ENCODE results near the gene CHST7.

The CHST7 gene

GRCh38 chrX:46579250-46579649, 5.7 kb downstream of the CHST7 start:
- TF ChIP-seq, protein P1, sequence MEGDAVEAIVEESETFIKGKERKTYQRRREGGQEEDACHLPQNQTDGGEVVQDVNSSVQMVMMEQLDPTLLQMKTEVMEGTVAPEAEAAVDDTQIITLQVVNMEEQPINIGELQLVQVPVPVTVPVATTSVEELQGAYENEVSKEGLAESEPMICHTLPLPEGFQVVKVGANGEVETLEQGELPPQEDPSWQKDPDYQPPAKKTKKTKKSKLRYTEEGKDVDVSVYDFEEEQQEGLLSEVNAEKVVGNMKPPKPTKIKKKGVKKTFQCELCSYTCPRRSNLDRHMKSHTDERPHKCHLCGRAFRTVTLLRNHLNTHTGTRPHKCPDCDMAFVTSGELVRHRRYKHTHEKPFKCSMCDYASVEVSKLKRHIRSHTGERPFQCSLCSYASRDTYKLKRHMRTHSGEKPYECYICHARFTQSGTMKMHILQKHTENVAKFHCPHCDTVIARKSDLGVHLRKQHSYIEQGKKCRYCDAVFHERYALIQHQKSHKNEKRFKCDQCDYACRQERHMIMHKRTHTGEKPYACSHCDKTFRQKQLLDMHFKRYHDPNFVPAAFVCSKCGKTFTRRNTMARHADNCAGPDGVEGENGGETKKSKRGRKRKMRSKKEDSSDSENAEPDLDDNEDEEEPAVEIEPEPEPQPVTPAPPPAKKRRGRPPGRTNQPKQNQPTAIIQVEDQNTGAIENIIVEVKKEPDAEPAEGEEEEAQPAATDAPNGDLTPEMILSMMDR (IDR thresholded peaks at IDR 0.05; ENCODE audit: extremely low read depth, insufficient read depth, missing control alignments) = no peak
- in situ Hi-C loops (cut with MboI; ENCODE audit: low pct_unique_long_range_greater_than_20kb, low sequenced_read_pairs, unreplicated experiment) = no loop called here
- no peak for DNase-seq (ENCODE audit: low spot score)

DNA sequence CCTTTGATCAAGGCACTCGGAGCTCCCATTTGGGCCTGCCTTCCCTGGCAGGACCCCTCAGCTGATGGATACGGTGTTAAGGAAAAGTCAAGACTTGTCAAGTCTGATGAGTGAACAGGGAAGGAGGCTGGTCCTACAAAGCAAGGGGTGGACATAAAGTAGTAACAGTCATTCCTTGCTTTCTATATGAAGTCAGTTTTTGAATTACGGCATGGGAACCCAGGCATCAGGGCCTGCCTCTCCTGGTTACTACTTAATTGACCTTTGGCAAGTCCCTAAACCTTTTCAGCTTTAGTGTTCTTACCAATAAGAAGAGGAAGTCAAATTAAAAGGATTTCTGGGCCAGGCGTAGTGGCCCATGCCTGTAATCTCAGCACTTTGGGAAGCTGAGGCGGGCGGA, 7.0 kb downstream of the CHST7 start:
- in situ Hi-C loops (cut with MboI; ENCODE audit: low pct_unique_long_range_greater_than_20kb, low sequenced_read_pairs, unreplicated experiment) = no loop called here
- TF ChIP-seq, protein P1 (IDR thresholded peaks at IDR 0.05; ENCODE audit: extremely low read depth, insufficient read depth, missing control alignments) = no peak
- peak; percentile 28 for DNase-seq (ENCODE audit: low spot score)

GRCh38 chrX:46582325-46582724, 8.8 kb downstream of the CHST7 start:
- DNase-seq (ENCODE audit: low spot score) = no peak
- TF ChIP-seq, protein P1 (IDR thresholded peaks at IDR 0.05; ENCODE audit: extremely low read depth, insufficient read depth, missing control alignments) = no peak
- in situ Hi-C loops (cut with MboI; ENCODE audit: low pct_unique_long_range_greater_than_20kb, low sequenced_read_pairs, unreplicated experiment) = no loop called here

DNA sequence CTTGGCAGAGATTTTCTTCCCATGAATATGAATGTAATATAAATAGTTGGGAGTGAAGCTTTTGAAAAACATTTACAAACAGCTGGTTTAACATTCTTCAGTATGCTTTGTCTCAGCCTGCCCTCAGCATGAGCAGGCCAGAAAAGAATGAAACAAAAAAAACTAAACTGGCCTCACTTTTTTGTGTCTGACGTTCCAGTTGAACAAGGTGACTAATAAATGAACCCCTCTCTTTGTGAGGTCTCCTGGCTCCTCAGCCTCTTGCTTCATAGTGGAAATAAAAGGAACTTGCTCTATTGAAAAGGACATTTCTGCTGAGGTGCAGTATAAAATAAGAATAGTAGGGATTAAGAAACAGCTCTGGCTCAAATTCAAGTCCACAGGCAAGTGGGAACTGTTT, 9.4 kb downstream of the CHST7 start:
- no peak for DNase-seq (ENCODE audit: low spot score)
- TF ChIP-seq, protein P1 (IDR thresholded peaks at IDR 0.05; ENCODE audit: extremely low read depth, insufficient read depth, missing control alignments) = no peak
- in situ Hi-C loops (cut with MboI; ENCODE audit: low pct_unique_long_range_greater_than_20kb, low sequenced_read_pairs, unreplicated experiment) = no loop called here

- DNase-seq (ENCODE audit: low spot score) = no peak
- in situ Hi-C loops (cut with MboI; ENCODE audit: low pct_unique_long_range_greater_than_20kb, low sequenced_read_pairs, unreplicated experiment) = no loop called here
- TF ChIP-seq, protein P1 (IDR thresholded peaks at IDR 0.05; ENCODE audit: extremely low read depth, insufficient read depth, missing control alignments) = no peak
These were observed 11.2 kb downstream of the CHST7 start for GRCh38 chrX:46584736-46585135.

- DNase-seq (ENCODE audit: low spot score) = peak; percentile 39
- in situ Hi-C loops (cut with MboI; ENCODE audit: low pct_unique_long_range_greater_than_20kb, low sequenced_read_pairs, unreplicated experiment) = no loop called here
These were observed 13.6 kb downstream of the CHST7 start for GRCh38 chrX:46587158-46587557.

More at GRCh38 chrX:46587158-46587557, 13.6 kb downstream of the CHST7 start:
- TF ChIP-seq, protein P1 (IDR thresholded peaks at IDR 0.05; ENCODE audit: extremely low read depth, insufficient read depth, missing control alignments) = no peak
